EL (cell line): Measurements from ENCODE around the gene RNFT2.
"Not testable (repeated sequence)": the region's sequence is repeated elsewhere in the genome, so short reads cannot be mapped to it uniquely, and the experiment has no call there.

Source experiments
- DNase-seq: peaks from one replicate; pipeline ENCODE4 v3.0.0-alpha.2; 2016

RNFT2 gene

DNA sequence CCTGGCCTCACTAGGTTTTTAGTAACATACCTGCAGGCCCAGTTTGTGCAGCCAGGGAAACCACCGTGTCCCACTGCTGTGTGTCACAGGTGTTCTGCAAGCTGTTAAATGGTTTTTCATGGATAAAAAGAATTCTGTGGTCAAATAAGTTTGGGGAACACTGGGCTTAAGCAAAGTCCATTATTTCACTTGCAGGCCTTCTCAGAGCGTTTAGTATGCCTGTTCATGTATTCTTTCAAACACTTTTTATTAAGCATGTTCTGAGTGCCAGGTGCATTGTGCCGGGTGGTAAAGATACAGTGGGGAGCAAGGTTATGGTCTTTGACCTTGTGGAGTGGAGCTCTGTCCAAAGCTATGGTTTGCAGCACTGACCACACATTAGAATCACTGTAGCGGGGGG is 7.4 kb downstream of the RNFT2 start:
- no peak for DNase-seq

DNA sequence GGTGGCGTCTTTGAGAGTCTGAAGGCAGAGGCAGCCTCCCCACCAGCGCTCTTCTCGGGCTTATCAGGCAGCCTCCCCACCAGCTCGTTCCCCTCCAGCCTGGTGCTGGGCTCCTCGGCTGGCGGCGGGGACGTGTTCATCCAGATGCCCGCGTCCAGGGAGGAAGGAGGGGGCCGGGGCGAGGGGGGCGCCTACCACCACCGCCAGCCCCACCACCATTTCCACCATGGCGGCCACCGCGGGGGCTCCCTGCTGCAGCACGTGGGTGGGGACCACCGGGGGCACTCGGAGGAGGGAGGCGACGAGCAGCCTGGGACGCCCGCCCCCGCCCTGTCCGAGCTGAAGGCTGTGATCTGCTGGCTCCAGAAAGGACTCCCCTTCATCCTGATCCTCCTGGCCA is 11.8 kb downstream of the RNFT2 start:
- DNase-seq, result no peak

DNA sequence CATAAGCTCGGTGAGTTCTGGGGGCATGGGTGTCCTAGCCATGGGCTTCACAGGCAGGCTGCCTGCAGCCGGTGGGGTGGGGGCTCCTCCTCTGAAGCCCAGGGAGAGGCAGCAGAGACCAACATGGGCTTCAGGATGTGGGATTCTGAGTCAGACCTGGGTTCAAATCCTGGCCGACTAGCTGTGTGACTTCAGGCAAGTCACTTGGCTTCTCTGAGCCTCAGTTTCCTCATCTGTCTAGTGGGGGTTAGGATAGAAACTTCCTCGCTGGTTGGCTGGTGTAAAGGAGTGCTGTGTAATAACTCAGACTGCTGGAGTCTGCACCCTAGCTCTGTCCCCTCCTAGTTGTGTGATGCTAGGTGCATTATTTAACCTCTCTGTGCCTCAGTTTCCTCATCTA is 12.2 kb downstream of the RNFT2 start:
- DNase-seq, result no peak

DNA sequence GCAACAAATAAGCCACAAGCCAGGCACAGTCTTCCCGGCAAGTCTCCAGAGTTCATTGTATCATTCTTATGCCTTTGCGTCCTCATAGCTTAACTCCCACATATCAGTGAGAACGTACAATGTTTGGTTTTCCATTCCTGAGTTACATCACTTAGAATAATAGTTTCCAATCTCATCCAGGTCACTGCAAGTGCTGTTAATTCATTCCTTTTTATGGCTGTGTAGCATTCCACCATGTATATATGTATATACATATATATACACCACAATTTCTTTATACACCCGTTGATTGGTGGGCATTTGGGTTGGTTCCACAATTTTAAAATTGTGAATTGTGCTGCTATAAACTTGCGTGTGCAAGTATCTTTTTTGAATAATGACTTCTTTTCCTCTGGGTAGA is 16.0 kb downstream of the RNFT2 start:
- DNase-seq, result not testable (repeated sequence)

DNA sequence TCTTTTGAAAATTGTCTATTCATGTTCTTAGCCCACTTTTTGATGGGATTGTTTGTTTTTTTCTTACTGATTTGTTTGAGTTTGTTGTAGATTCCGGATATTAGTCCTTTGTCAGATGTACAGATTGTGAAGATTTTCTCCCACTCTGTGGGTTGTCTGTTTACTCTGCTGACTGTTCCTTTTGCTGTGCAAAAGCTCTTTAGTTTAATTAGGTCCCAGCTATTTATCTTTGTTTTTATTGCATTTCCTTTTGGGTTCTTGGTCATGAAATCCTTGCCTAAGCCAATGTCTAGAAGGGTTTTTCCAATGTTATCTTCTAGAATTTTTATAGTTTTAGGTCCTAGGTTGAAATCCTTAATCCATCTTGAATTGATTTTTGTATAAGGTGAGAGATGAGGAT is 16.7 kb downstream of the RNFT2 start:
- DNase-seq, result not testable (repeated sequence)

DNA sequence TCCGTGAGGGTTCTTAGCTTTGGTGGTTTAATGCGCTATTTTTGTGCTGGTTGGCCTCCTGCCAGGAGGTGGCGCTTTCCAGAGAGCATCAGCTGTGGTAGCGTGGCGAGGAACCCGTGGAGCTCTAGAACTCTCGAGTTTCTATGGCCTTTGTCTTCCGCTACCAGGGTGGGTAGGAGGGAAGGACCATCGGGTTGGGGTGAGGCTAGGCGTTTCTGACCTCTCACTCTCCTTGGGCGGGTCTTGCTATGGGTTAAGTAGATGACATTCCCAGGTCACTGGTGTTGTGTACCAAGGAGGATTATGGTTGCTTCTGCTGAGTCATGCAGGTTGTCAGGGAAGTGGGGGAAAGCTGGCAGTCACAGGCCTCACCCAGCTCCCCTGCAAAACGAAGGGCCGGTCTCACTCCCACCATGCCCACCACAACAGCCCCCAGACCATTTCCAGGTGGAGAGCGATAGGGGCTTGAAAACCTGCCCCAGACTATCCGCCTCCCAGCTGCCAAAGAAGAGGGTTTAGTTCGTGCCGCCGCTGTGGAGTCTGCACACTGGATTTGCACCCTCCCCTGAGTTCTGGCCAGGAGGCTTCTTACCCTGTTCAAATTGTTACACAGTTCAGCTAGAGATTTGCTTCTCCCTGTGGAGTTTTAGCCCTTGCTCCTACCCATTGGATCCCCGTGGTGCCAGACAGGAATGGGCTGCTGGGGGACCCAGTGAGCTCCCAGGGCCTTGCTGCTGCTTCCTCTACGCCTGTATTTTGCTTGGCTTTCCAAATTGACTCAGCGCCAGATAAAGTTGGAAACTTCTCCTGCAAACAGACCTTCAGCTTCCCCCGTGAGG is 21.9 kb downstream of the RNFT2 start:
- DNase-seq, result no peak

DNA sequence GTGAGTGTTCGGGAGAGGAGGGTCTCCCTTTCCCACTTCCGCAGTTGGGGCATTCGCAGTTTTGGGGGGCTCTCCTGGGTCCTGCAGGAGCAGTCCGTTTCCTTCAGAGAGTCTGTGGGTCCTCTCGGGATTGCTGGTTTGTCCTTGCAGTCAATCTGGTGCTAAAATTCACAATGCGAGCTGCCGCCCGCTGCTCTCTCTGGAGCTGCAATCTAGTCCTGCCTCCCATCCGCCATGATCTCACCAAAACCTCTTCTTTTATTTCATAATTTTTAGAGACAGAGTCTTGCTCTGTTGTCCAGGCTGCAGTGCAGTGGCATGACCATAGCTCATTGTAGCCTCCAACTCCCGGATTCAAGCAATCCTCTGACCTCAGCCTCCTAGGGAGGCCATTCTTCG is 22.5 kb downstream of the RNFT2 start:
- no peak for DNase-seq

DNA sequence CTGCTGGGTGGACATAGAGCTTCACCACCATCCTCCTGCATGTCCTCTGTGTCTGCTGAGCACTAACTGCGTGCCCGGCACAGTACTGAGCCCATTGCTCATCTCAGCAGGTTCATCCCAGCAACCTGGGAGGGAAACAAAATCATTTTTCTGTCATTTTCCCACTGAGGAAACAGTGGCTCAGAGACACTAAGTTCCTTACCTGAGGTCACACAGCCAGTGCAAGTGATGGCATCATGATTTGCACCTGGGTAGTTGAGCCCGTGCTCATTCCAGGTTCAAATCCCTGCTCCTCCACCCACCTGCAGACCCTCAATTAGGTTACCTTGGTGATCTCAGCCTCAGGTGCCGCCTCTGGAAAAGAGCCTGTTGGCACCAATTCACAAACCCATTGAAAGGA is 23.4 kb downstream of the RNFT2 start:
- DNase-seq, result no peak

DNA sequence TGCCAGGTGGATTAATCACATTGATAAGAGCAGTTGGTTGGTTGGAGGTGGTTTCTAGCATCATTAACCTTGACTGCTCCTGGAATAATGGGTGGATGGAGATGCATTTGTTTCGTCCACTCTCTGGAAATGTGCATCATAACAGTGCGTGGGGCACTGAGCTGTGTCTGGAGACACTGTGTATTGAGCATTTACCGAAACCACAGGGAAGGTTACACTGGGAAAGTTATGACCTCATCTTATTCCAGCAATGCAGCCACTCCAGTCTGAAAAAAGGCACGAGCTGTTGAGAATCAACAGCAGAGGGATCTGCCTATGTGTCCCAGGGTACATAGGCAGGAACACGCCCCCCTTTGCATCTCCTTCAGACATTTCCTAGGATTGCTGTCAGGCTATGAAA is 27.2 kb downstream of the RNFT2 start:
- DNase-seq, result peak; percentile 6

DNA sequence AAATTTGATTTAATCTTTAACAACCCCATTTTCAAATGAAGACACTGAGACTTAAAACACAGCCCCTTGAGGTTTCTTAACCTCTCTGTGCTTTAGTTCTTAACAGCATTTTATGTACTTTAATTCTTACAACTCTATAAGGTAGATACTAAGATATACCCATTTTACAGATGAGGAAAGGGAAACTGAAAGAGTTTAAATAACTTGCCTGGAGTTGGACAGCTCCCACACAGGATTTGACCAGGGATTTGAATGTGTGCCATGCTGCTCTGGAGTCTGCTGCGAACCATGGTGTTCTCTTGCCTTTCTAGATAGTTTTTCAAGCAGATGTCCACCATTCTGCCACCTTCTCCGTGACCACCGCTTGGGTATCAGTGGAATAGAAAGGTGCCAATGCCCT is 28.2 kb downstream of the RNFT2 start:
- DNase-seq, result no peak

DNA sequence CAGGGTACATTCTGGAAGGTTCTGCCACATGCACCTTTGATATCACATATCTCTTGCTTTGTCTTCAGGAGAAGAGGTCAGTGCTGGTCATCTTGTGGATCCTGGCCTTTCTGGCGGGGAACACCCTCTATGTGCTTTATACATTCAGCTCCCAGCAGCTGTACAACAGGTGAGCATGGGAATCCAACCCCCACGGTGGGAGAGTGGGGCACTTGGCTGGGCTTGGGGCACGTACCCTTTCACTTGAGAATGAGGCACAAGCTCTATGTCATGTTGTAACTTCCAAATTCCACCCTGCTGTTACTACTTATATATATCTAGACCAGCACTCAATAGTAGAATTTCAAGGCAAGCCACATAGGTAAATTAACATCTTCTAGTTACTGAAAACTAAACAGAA is 28.6 kb downstream of the RNFT2 start:
- no peak for DNase-seq

DNA sequence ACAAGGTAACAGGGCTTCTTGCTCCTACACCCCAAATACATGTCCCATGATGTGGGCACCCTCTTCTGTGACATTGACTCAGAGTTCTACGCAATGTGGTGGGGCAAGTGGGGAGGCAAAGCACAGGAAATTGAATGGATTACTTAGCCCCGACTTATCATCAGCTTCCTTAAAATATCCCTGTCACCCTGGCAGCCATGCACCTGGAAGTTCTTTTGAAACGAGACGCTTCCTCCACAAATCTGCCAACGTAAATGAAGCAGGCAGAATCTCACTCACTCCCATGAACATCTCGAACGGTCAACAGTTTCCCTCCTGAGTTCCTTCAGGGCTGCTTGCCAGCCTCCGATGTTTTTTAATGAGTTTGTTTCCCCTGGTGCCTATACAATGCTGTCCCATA is 33.5 kb downstream of the RNFT2 start:
- DNase-seq, result no peak

DNA sequence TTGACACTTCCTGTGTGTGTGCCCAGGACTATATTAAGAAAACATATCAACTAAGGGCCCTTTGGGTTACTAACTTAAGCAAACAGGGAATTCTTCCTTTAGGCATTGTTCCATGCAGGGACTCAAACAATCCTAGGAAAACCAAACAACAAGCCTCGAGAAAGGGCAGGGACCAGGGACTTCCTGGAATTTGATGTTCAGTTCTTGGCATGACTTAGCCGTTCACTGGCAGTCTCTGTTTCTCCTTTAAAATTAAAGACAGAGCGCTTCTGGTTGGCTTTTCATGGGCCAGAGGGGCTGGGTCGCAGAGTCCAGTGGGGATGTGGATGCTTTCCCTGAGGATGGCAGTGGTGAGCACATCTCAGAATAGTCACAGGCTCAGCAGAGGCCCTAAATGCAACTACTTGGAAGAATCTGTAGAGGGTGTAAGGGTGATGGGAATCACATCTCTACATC is 35.2 kb downstream of the RNFT2 start:
- DNase-seq, result peak; percentile 23

DNA sequence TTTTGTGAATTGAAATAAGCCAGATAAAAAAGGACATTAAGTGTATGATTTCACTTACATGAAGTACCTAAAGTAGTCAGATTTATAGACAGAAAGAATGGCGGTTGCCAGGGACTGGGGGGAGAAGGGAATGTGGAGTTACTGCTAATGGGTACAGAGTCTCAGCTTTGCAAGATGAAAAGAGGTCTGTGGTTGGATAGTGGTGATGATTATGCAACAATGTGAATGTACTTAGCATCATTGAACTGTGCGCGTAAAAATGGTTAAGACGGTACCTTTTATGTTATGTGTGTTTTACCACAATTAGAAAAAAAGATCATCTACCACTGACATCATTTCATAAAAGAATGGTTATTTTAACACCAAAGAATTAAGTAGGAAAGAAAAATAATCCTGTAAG is 35.9 kb downstream of the RNFT2 start:
- DNase-seq, result no peak

DNA sequence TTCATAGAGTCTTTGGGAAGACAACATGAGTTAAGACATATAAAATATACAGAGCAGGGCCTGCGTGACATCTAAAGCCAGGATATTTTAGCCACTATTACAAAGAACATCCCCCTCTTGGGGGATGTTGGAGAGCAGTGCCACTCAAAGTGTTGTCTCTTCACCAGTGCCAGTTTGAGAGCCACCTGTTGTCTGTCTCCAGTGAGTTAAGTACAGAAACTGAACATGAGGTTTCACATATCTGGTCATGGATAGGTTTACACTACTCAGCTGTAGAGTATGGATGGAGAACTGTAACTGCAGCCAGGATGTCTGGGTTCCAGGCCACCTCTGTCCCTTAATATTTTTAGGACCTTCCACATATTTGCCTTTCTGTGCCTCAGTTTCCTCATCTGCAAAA is 39.1 kb downstream of the RNFT2 start:
- no peak for DNase-seq

DNA sequence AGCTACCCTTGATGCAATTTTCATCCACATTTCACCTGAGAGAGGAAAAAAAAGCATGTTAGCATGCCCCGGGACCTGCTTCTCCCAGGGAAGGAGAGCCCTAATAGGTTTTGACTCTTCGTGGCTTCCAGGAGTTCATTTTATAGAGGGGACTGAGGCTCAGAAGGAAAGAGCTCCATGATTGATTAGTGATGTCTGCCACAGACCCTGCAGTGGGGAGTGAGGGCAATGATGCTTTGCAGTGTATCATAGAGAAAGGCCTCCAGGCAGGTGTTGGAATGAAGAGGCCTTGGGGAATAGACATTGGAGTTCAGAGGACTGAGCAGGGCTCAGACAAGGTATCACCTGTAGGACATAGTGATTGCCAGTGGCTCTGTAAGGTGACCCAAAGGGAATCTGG is 41.5 kb downstream of the RNFT2 start:
- no peak for DNase-seq

DNA sequence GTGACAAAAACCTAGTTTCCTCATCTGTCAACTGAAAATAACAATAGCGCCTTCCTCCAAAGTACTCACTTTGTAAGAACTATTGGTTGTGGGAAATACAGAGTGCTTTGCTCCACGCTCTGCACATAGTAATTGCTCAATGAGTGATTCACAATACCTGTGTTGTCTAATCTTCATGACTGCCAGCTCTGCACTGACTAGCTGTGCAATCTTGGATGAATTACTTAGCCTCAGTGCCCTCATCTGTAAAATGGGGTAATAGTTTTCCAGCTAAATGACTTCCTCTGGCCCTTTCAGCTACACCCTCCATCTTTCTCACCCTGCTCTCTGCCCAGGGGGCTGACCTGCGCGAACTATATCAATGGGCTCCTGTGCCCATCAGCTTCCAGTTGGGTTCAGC is 42.8 kb downstream of the RNFT2 start:
- no peak for DNase-seq

DNA sequence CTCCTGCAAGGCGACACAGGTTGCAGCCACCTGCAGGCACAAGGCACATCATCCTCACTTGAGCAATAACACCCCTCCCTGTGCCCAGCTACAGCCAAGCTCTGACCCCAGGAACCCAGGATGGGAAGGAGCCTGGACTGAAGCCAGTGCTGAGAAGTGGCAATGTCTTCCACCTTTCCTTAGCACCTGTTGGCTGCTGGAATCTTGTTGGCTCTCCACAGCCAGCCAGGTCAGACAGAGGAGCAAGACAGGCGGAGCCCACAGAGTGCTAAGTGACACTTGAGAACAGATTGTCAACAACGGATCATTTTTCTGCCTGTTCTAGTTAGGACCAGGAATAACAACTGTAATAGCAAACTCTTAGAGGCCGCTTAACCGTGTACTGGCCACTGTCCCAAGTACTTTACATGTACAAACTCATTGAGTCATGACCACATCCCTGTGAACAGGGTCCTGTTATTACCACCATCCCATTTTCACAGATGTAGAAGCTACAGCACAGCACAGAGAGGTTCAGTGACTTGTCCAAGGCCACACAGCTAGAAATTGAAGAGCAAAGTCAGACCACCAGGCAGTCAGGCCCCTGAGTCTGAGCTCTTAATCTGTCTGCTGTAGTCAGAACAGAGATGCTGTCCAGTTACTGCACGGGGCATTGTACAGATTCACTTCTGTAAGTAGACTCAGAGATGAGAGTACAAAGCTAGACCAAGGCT is 45.6 kb downstream of the RNFT2 start:
- no peak for DNase-seq

DNA sequence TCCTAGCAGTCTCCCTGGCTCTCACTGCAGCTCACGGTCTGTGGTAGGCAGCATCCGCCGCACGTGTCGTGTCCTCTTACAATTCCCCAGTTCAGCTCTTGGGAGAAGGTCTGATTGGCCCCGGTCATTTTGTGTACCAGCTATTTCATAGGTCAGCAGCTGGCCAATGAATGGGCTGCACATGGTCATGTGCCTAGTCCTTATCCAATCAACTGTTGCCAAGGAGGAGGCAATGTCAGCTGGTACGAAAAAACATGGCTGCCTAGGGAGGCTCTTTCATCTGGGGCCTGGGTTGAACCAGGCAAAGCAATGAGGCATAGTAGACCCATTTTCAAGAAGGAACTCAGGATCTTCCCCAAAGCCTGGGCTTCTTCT is 46.1 kb downstream of the RNFT2 start:
- DNase-seq, result no peak

DNA sequence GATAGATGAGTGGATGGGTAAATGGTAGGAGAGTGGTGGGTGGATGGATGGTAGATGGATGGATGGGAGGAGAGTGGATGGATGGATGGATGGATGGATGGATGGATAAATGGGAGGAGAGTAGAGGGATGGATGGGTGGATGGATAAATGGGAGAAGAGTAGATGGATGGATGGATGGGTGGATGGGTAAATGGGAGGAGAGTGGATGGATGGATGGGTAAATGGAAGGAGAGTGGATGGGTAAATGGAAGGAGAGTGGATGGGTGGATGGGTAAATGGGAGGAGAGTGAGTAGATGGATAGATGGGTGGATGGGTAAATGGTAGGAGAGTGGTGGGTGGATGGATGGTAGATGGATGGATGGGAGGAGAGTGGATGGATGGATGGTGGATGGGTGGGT is 51.4 kb downstream of the RNFT2 start:
- not testable (repeated sequence) for DNase-seq

DNA sequence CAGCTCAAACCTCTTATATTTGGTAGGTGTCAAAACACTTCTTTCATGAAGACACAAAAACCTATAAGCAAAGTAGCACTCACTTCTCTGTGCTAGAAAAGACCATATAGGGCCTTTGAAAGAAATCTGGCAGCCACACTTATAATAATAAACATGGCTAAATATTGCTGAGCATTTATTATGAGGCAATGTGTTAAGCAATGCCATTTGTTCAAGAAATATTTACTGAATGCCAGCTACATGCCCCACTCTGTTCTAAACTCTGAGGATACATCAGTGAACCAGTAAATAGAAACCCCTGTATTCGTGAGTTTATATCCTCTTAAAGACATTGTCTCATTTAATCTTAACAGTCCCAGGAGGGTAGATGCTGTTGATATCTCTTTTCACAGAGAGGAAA is 52.0 kb downstream of the RNFT2 start:
- DNase-seq, result no peak

DNA sequence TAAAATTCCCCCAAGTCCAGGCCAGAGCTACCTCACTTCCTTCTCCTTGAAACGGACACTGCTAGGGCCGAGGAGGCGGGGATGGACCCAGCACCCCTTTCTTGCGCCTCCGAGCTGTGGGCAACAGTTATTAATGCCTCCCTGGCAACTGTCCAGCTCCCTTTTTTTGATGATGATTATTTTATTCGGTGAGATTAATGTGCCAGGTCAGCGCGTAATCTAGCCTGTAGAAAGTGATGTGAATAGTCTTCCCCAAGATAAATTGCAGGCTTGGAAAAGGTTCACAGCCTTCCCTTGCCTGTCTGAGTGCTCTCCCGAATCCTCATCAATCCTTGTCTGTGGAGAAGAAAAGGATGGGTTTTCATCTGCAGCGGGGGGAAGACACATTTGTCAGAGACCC is 54.3 kb downstream of the RNFT2 start:
- DNase-seq, result no peak

DNA sequence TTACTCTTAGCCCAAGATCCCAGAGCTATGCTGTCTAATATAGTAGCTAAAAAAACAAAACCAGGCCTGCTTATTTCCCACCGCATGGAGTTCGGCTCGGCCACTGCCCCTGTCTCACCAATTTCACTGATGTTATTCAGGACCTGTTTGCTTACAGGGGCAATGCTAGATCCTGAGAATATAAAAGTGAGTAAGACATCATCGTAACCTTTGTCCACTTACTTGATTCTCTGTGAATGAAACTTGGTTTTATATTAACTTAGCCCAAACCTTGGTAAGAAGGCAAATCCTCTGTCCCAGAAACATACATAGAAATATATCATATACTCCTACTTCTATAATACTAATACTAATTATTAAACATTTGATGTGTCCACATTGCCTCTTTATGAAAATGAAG is 56.6 kb downstream of the RNFT2 start:
- no peak for DNase-seq

DNA sequence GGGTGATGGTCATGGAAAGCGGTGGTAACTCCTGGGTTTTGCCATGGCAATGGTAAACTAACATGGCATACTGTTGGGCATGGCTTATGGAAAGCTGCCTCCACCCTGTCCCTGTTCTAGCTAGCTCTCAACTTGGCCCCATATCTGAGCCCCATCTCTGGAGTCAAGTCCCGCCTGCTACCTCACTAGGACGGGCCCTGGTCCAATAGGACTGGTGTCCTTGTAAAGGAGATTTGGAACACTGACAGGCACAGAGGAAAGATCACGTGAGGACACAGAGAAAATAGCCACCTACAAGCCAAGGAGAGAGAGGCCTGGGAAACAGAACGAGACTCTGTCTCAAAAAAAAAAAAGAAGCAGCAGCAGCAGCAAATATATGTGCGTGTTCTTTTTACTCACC is 59.8 kb downstream of the RNFT2 start:
- DNase-seq, result no peak

DNA sequence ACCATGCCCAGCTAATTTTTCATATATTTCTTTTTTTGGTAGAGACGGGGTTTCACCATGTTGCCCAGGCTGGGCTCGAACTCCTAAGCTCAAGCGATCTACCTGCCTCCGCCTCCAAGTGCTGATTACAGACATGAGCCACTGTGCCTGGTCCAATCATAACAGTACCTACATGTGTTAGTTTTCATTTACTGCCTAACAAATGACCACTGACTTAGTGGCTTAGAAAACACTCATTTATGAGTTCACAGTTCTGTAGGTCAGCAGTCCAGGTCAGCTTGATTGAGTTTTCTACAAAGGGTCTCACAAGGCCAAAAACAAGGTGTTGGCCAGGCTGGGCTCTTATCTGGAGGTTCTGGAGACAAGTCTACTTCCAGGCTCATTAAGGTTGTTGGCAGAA is 60.6 kb downstream of the RNFT2 start:
- DNase-seq, result no peak
